DMS153 treated with DMSO at 0.1 percent for 48 hours (cell line): Measurements from ENCODE around the gene HID1.

Source experiments
- DNase-seq: peaks from one replicate; lab custom pipeline; 2025; ENCODE audit not compliant: unreplicated experiment; lab: John Stamatoyannopoulos, UW

The HID1 gene

DNA sequence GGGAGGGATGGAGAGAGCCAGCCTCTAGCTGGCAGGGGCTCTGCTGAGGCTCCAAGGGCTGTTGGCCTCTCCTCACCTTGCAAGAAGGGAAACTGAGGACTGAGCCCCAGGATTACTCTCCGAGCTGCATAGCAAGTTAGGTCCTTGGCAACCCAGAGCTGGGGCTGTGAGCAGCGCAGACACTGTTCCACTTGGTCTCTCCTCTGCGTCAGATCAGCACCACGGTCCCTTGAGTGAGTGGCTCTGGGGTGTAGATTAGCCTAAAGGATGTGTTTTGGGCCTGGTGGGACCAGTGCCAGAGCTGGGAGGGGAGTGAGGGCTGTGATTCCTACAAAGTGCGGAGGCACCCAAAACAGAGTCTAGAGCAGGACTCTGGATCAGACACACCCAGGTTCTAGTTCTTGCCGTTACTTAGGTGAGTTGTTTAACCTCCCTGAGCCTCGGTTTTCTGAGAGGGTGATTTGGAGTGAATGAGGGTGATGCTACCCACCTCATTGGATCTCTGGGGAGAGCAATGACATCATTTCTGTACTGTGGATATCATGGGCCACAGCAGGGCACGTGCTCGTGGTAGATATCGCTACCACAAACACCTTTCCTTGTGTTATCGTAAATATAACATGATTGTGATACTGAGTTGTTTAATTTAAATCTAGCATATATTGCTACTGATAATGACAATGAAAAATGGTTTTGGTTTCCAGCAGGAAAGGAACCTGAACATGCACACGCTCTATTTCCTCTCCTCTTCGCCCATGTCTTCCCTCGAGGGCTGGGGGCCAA is 71.0 kb downstream of the HID1 start:
- DNase-seq: no peak
